Endothelial cell (in vitro differentiated cells): ENCODE measurements around the gene RPS21. TPM values are rescaled to one million over a fixed set of nuclear protein-coding genes. Genes with fewer than 3 reads are reported as not detected.

Experiments used
- DNase-seq: peaks from one replicate; pipeline ENCODE4 v3.0.0; 2021; ENCODE audit warnings: low spot score
- H3K27ac Mint-ChIP-seq: one replicate; pipeline ENCODE4 v1.8.0; 2021; ENCODE audit warnings: mixed read lengths, inconsistent platforms; ENCODE audit not compliant: unreplicated experiment
- H3K27me3 Mint-ChIP-seq: one replicate; pipeline ENCODE4 v1.8.0; 2021; ENCODE audit warnings: mild to moderate bottlenecking, moderate library complexity, mixed read lengths, inconsistent platforms; ENCODE audit not compliant: unreplicated experiment
- H3K36me3 Mint-ChIP-seq: one replicate; pipeline ENCODE4 v1.8.0; 2021; ENCODE audit warnings: mild to moderate bottlenecking, low read depth, mixed read lengths, inconsistent platforms; ENCODE audit not compliant: unreplicated experiment
- H3K4me1 Mint-ChIP-seq: one replicate; pipeline ENCODE4 v1.8.0; 2021; ENCODE audit warnings: mild to moderate bottlenecking, mixed read lengths, inconsistent platforms; ENCODE audit not compliant: unreplicated experiment
- H3K4me3 Mint-ChIP-seq: one replicate; pipeline ENCODE4 v1.8.0; 2021; ENCODE audit warnings: mild to moderate bottlenecking, mixed read lengths, inconsistent platforms; ENCODE audit not compliant: unreplicated experiment
- H3K9me3 Mint-ChIP-seq: one replicate; pipeline ENCODE4 v1.8.0; 2021; ENCODE audit warnings: mixed read lengths, inconsistent platforms; ENCODE audit not compliant: unreplicated experiment
- total RNA-seq: library from RNA; stranded (reverse); fragmentation: NEBNext Ultra II Directional; extraction: Animal tissue kit (Norgen Biotek cat#: 25700); gene quantifications from one replicate; pipeline ENCODE4 v1.2.1, GENCODE V29; 2021; ENCODE audit not compliant: unreplicated experiment
- TF ChIP-seq, protein P1 (sequence below): fragments of 200-600 bp; sonication (generic); IDR thresholded peaks from one replicate; pipeline ENCODE4 v1.5.0; 2021; ENCODE audit warnings: antibody characterized with exemption; ENCODE audit not compliant: unreplicated experiment

RPS21 gene
- total RNA-seq, 1 donor from 2014 or later, result 1,710 TPM

GRCh38 chr20:62376112-62377063 lies 10.5 kb upstream of the RPS21 start:
- H3K27me3 Mint-ChIP-seq, result peaks cover 10% of the 10 kb centered on the region
- TF ChIP-seq, protein P1, sequence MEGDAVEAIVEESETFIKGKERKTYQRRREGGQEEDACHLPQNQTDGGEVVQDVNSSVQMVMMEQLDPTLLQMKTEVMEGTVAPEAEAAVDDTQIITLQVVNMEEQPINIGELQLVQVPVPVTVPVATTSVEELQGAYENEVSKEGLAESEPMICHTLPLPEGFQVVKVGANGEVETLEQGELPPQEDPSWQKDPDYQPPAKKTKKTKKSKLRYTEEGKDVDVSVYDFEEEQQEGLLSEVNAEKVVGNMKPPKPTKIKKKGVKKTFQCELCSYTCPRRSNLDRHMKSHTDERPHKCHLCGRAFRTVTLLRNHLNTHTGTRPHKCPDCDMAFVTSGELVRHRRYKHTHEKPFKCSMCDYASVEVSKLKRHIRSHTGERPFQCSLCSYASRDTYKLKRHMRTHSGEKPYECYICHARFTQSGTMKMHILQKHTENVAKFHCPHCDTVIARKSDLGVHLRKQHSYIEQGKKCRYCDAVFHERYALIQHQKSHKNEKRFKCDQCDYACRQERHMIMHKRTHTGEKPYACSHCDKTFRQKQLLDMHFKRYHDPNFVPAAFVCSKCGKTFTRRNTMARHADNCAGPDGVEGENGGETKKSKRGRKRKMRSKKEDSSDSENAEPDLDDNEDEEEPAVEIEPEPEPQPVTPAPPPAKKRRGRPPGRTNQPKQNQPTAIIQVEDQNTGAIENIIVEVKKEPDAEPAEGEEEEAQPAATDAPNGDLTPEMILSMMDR, result no peak
- peak; percentile 49 for DNase-seq
- no peak overlapping the region for H3K4me3 Mint-ChIP-seq
- no peaks in the 10 kb centered on the region for H3K9me3 Mint-ChIP-seq
- no peaks in the 10 kb centered on the region for H3K36me3 Mint-ChIP-seq
- peaks cover 4% of the 10 kb centered on the region for H3K4me1 Mint-ChIP-seq
- no peak overlapping the region for H3K27ac Mint-ChIP-seq

GRCh38 chr20:62377064-62377461 lies 9.8 kb upstream of the RPS21 start:
- Mint-ChIP-seq H3K4me1 (peaks cover 8% of the 10 kb centered on the region), H3K27me3 (peaks cover 13% of the 10 kb centered on the region), H3K9me3 (no peaks in the 10 kb centered on the region), H3K27ac (no peak overlapping the region), H3K4me3 (no peak overlapping the region), H3K36me3 (peaks cover 5% of the 10 kb centered on the region)
- TF ChIP-seq, protein P1, result no peak
- no peak for DNase-seq

- H3K4me3 Mint-ChIP-seq, result no peak overlapping the region
- no peaks in the 10 kb centered on the region for H3K9me3 Mint-ChIP-seq
- H3K4me1 Mint-ChIP-seq, result peaks cover 8% of the 10 kb centered on the region
- no peak for DNase-seq
- H3K27ac Mint-ChIP-seq, result no peak overlapping the region
- TF ChIP-seq, protein P1, result no peak
- H3K36me3 Mint-ChIP-seq, result peaks cover 7% of the 10 kb centered on the region
- H3K27me3 Mint-ChIP-seq, result peaks cover 13% of the 10 kb centered on the region
Observed at GRCh38 chr20:62377615-62378178, 9.2 kb upstream of the RPS21 start.

DNA sequence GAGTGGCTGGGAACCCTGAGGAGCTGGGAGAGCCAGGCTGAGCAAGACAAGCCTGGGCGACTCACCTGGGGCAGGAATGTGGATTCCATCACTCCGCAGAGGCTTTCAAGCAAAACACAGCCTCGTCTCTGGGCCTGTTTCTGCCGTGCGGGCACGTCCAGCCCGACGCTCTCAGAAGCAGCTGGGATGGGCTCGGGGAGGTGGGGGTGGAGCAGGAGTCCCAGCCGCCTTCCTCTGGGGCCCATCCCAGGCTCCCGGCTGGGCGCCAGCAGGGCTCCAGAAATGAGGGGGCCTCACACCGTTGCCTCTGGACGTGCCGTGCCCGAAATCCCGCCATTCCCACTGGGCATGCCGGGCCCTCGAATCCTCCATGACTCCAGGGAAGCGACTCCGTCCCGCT lies 8.7 kb upstream of the RPS21 start:
- Mint-ChIP-seq H3K9me3 (no peaks in the 10 kb centered on the region), H3K4me3 (no peak overlapping the region), H3K27ac (no peak overlapping the region), H3K36me3 (peaks cover 7% of the 10 kb centered on the region), H3K4me1 (peaks cover 8% of the 10 kb centered on the region), H3K27me3 (peaks cover 10% of the 10 kb centered on the region)
- TF ChIP-seq, protein P1, result no peak
- no peak for DNase-seq
